IMR-90 (cell line): ENCODE results near the gene PMAIP1. TPM values are rescaled to one million over a fixed set of nuclear protein-coding genes. Genes with fewer than 3 reads are reported as not detected.

Experiments used
- ATAC-seq: fragments of 200-7000 bp; cut with Tn5 transposase; 2 replicates; pipeline ENCODE4 v1.9.1; 2020; ENCODE audit warnings: low read depth, mild to moderate bottlenecking, moderate library complexity
- BruUV-seq: library from RNA; stranded (reverse); fragments of 400-500 nt; replicated peaks from 2 replicates; lab custom pipeline; 2021; lab: Mats Ljungman, UMichigan
- CTCF ChIA-PET: fragments of 300-600 bp; formaldehyde crosslinking; extraction: SDS; loops from one replicate; lab custom pipeline; 2021; ENCODE audit warnings: antibody characterized with exemption; lab: Yijun Ruan, JAX
- POLR2A ChIA-PET: fragments of 300-600 bp; sonication (Branson Sonifier 250); formaldehyde crosslinking; loops from one replicate; lab custom pipeline; 2022; ENCODE audit warnings: antibody characterized with exemption; ENCODE audit not compliant: unreplicated experiment; lab: Charles Lee
- DNase-seq: peaks from one replicate; pipeline ENCODE4 v3.0.0; 2013
- H2AFZ ChIP-seq: replicated peaks from 2 replicates; pipeline ENCODE3; 2013; ENCODE audit warnings: low read length, mild to moderate bottlenecking; ENCODE audit not compliant: poor library complexity
- H2AK5ac ChIP-seq: 2 replicates; pipeline ENCODE4 v1.6.1; 2013; ENCODE audit warnings: low read depth, low read length, inconsistent platforms
- H2AK9ac ChIP-seq: replicated peaks from 2 replicates; pipeline ENCODE3; 2013; ENCODE audit warnings: mild to moderate bottlenecking, low read depth, low read length, moderate library complexity; ENCODE audit not compliant: poor library complexity
- H2BK120ac ChIP-seq: 2 replicates; pipeline ENCODE4 v1.6.1; 2013; ENCODE audit warnings: low read depth, low read length, inconsistent platforms
- H2BK15ac ChIP-seq: 3 replicates; pipeline ENCODE4 v1.6.1; 2013; ENCODE audit warnings: low read depth, low read length, inconsistent platforms
- H2BK20ac ChIP-seq: 2 replicates; pipeline ENCODE4 v1.6.1; 2013; ENCODE audit warnings: low read depth, mild to moderate bottlenecking, inconsistent platforms, low read length, moderate library complexity
- H2BK5ac ChIP-seq: 2 replicates; pipeline ENCODE4 v1.6.1; 2013; ENCODE audit warnings: mild to moderate bottlenecking, low read depth, low read length, inconsistent platforms; ENCODE audit not compliant: poor library complexity, severe bottlenecking
- H3K14ac ChIP-seq: replicated peaks from 2 replicates; pipeline ENCODE4 v1.6.1; 2013; ENCODE audit warnings: low read depth, low read length, inconsistent platforms
- H3K18ac ChIP-seq: 2 replicates; pipeline ENCODE4 v1.6.1; 2013; ENCODE audit warnings: low read depth, low read length, control low read depth
- H3K23ac ChIP-seq: 2 replicates; pipeline ENCODE4 v1.6.1; 2013; ENCODE audit warnings: low read depth, low read length, inconsistent platforms
- H3K27ac ChIP-seq: 2 replicates; pipeline ENCODE4 v1.5.1; 2013; ENCODE audit warnings: mild to moderate bottlenecking, control low read depth, low read length; ENCODE audit not compliant: insufficient read depth
- H3K27me3 ChIP-seq: 2 replicates; pipeline ENCODE4 v1.6.1; 2013; ENCODE audit warnings: low read length; ENCODE audit not compliant: control insufficient read depth, insufficient read depth
- H3K36me3 ChIP-seq: 2 replicates; pipeline ENCODE4 v1.6.1; 2013; ENCODE audit warnings: low read length, mixed read lengths; ENCODE audit not compliant: control insufficient read depth, insufficient read depth
- H3K4ac ChIP-seq: 2 replicates; pipeline ENCODE4 v1.6.1; 2013; ENCODE audit warnings: low read depth, low read length, inconsistent platforms
- H3K4me1 ChIP-seq: 2 replicates; pipeline ENCODE4 v1.6.1; 2013; ENCODE audit warnings: low read length, mixed read lengths; ENCODE audit not compliant: control insufficient read depth, insufficient read depth
- H3K4me2 ChIP-seq: 2 replicates; pipeline ENCODE4 v1.6.1; 2013; ENCODE audit warnings: low read depth, mild to moderate bottlenecking, control low read depth, low read length, moderate library complexity
- H3K4me3 ChIP-seq: 2 replicates; pipeline ENCODE4 v1.5.1; 2013; ENCODE audit warnings: low read depth, mild to moderate bottlenecking, control low read depth, low read length, moderate library complexity; ENCODE audit not compliant: insufficient read depth
- H3K56ac ChIP-seq: 2 replicates; pipeline ENCODE4 v1.6.1; 2013; ENCODE audit warnings: low read length, inconsistent platforms; ENCODE audit not compliant: insufficient read depth; ENCODE audit errors: extremely low read depth
- H3K79me1 ChIP-seq, 2 experiments: 2 replicates each; pipeline ENCODE4 v1.6.1; 2013; ENCODE audit warnings: low read length in 2 of 2, inconsistent platforms in 1 of 2, low read depth in 1 of 2
- H3K9ac ChIP-seq: 2 replicates; pipeline ENCODE4 v1.6.1; 2013; ENCODE audit warnings: low read depth, low read length, control low read depth
- H3K9me1 ChIP-seq: 2 replicates; pipeline ENCODE4 v1.6.1; 2013; ENCODE audit warnings: low read length, inconsistent platforms; ENCODE audit not compliant: insufficient read depth
- H3K9me3 ChIP-seq: 2 replicates; pipeline ENCODE4 v1.6.1; 2013; ENCODE audit warnings: low read length; ENCODE audit not compliant: control insufficient read depth, insufficient read depth
- H4K20me1 ChIP-seq: 2 replicates; pipeline ENCODE4 v1.6.1; 2013; ENCODE audit warnings: low read length, inconsistent platforms; ENCODE audit not compliant: insufficient read depth
- H4K5ac ChIP-seq: 2 replicates; pipeline ENCODE4 v1.6.1; 2013; ENCODE audit warnings: mild to moderate bottlenecking, low read depth, low read length, control low read depth
- H4K8ac ChIP-seq, 2 experiments: 2 replicates each; pipeline ENCODE4 v1.6.1; 2013; ENCODE audit warnings: low read depth in 2 of 2, low read length in 2 of 2, control low read depth in 1 of 2, inconsistent platforms in 1 of 2
- H4K91ac ChIP-seq: 2 replicates; pipeline ENCODE4 v1.6.1; 2013; ENCODE audit warnings: low read depth, low read length, inconsistent platforms; ENCODE audit not compliant: insufficient read depth
- NFE2L2 ChIP-seq: fragments of 150-350 bp; IDR thresholded peaks from 2 replicates; pipeline ENCODE4 v1.6.1; 2016; ENCODE audit warnings: low read depth, mild to moderate bottlenecking, low read length
- RFX5 ChIP-seq: IDR thresholded peaks from 2 replicates; pipeline ENCODE4 v1.8.0; 2012; ENCODE audit warnings: low read depth, mild to moderate bottlenecking, low read length, moderate library complexity
- WGBS, 2 experiments: methylation state at CpG; one replicate each; pipeline versions ENCODE4 v1.1.5 to v1.1.7; 2013; ENCODE audit warnings: missing lambda C conversion rate in 2 of 2; ENCODE audit not compliant: insufficient read length in 1 of 2; ENCODE audit errors: extremely low coverage in 2 of 2; 5-methylcytosine and 5-hydroxymethylcytosine counted together
- dilution Hi-C: fragments of 300-500 bp; cut with HindIII; formaldehyde crosslinking; loops from one replicate; pipeline ENCODE4 v1.14.3; 2018; ENCODE audit warnings: low sequenced_read_pairs; ENCODE audit not compliant: unreplicated experiment
- in situ Hi-C: fragments of 300-500 bp; cut with MboI; formaldehyde crosslinking; loops from 3 replicates; pipeline ENCODE4 v1.14.3; 2019; ENCODE audit warnings: low sequenced_read_pairs, inconsistent platforms, mixed read lengths
- intact Hi-C: fragments of 100-400 bp; cut with micrococcal nuclease; formaldehyde crosslinking; loops from 2 replicates; pipeline ENCODE4 v1.10.0; 2022
- polyA plus RNA-seq, 3 experiments: library from polyadenylated mRNA; depleted of rRNA; stranded (reverse); fragments of >200 nt; gene quantifications; 2 replicates each; pipeline ENCODE4 v1.2.3, GENCODE V29; 2012; ENCODE audit warnings: low replicate concordance in 1 of 3
- total RNA-seq: library from RNA; depleted of rRNA; stranded (reverse); fragments of >200 nt; gene quantifications from 2 replicates; pipeline ENCODE4 v1.2.3, GENCODE V29; 2012
- TF ChIP-seq, protein P1 (sequence below): conservative IDR thresholded peaks from 2 replicates; pipeline ENCODE4 v1.5.1; 2012; ENCODE audit warnings: mild to moderate bottlenecking, low read depth, low read length, improper control_type of control experiment

The PMAIP1 gene
- total and polyA plus RNA-seq, 2 of the 4 experiments (the other 2 are of a cell fraction), result 14.0 to 30.1 TPM

DNA sequence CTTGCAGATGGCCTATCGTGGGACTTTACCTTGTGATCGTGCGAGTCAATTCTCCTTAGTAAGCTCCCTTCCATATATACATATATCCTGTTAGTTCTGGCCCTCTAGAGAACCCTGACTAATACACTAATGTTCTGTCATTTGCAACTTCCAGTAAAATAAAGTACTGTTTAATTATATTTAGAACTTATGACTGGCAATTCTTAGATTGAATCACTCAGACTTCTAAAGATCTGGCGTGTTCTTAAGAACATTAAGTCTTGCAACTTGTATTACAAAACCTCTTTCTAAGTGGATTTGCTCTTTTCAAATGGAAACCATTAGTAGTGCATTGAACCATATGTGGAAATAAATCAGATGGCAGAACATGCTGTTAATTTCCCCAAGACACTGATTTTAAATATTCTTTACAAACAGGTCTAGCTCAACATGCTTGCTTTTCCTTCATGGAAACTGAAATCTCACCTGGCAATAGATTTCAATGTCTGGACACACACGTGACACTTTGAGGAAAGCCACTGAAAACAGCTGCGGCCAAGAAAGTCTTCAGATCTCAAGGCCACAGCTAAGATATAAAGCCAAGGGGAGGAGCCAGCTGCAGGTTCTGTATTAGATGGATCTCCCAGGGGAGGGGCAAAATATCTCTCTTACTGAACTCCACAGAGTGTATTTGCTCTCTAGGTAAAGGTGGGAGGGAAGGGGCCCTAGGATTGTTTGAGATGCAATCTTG, 50.6 kb downstream of the PMAIP1 start:
- H3K27ac ChIP-seq, result no peak overlapping the region
- no peak overlapping the region for H3K4me2 ChIP-seq
- dilution Hi-C loops, result no loop called here

More for the DNA sequence above, 50.6 kb downstream of the PMAIP1 start:
- ChIA-PET CTCF (no interaction called here), POLR2A (no interaction called here)
- H3K18ac ChIP-seq, result no peak overlapping the region
- H3K9ac ChIP-seq, result no peak overlapping the region
- DNase-seq (peak; percentile 55), ATAC-seq (no peak)
- no peak overlapping the region for H2AK9ac ChIP-seq
- no peak overlapping the region for H3K56ac ChIP-seq
- no peaks in the 10 kb centered on the region; the same call in 1 of the 2 replicates for H3K9me1 ChIP-seq
- peaks cover 6% of the 10 kb centered on the region; the same call in 1 of the 2 replicates for H3K4me1 ChIP-seq
- no peak overlapping the region for H2BK15ac ChIP-seq
- H4K20me1 ChIP-seq, result no peaks in the 10 kb centered on the region
- H4K5ac ChIP-seq, result no peak overlapping the region
- H3K27me3 ChIP-seq, result no peaks in the 10 kb centered on the region
- no CpG with 5 or more reads among the region's 6 CpGs for WGBS, 2 experiments
- BruUV-seq, result no TSS peak
- H3K4me3 ChIP-seq, result no peak overlapping the region
- intact Hi-C loops (loop anchor here (5.0 to 10.0 kb wide), 3 partner anchors 38 to 1784 kb away; no protein-coding TSS in a partner anchor), in situ Hi-C loops (no loop called here)
- no peak overlapping the region for H2BK120ac ChIP-seq
- H3K36me3 ChIP-seq, result no peaks in the 10 kb centered on the region
- TF ChIP-seq RFX5 (no peak), NFE2L2 (no peak)
- TF ChIP-seq, protein P1, sequence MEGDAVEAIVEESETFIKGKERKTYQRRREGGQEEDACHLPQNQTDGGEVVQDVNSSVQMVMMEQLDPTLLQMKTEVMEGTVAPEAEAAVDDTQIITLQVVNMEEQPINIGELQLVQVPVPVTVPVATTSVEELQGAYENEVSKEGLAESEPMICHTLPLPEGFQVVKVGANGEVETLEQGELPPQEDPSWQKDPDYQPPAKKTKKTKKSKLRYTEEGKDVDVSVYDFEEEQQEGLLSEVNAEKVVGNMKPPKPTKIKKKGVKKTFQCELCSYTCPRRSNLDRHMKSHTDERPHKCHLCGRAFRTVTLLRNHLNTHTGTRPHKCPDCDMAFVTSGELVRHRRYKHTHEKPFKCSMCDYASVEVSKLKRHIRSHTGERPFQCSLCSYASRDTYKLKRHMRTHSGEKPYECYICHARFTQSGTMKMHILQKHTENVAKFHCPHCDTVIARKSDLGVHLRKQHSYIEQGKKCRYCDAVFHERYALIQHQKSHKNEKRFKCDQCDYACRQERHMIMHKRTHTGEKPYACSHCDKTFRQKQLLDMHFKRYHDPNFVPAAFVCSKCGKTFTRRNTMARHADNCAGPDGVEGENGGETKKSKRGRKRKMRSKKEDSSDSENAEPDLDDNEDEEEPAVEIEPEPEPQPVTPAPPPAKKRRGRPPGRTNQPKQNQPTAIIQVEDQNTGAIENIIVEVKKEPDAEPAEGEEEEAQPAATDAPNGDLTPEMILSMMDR, result no peak
- no peaks in the 10 kb centered on the region for H3K9me3 ChIP-seq
- H3K4ac ChIP-seq, result no peak overlapping the region; the same call in 1 of the 2 replicates
- no peak overlapping the region for H4K8ac ChIP-seq
- H2AFZ ChIP-seq, result no peak overlapping the region
- H3K79me1 ChIP-seq, result no peaks in the 10 kb centered on the region; a peak in 1 of 4 replicates
- no peak overlapping the region for H2BK5ac ChIP-seq
- H3K14ac ChIP-seq, result no peak overlapping the region
- H3K23ac ChIP-seq, result no peak overlapping the region
- no peak overlapping the region for H4K91ac ChIP-seq
- H2BK20ac ChIP-seq, result no peak overlapping the region
- H2AK5ac ChIP-seq, result no peak overlapping the region
